ENCODE data around the gene DROSHA. TPM values are rescaled to one million over a fixed set of nuclear protein-coding genes. Genes with fewer than 3 reads are reported as not detected.

Gene DROSHA
- total and polyA plus RNA-seq, 10 of the 15 experiments (the other 5 are each of a cell fraction or from before 2014, with no cell fraction given) = 27.9 to 55.0 (median 37.6) TPM

GRCh38 chr5:31464081-31464480 is 67.8 kb downstream of the DROSHA start (continued):
- no peak for TF ChIP-seq SMC3 (IDR thresholded peaks at IDR 0.05; ENCODE audit: borderline replicate concordance, low read length)
- TF ChIP-seq TCF12 (IDR thresholded peaks at IDR 0.05; ENCODE audit: low read depth, low read length) = no peak
- TF ChIP-seq NFIC (IDR thresholded peaks at IDR 0.05; ENCODE audit: low read depth, low read length) = no peak
- TF ChIP-seq JUND (IDR thresholded peaks at IDR 0.05; ENCODE audit: low read depth, low read length) = no peak
- TF ChIP-seq NFYA (IDR thresholded peaks at IDR 0.05; ENCODE audit: borderline replicate concordance, low read depth, low read length) = no peak

DNA sequence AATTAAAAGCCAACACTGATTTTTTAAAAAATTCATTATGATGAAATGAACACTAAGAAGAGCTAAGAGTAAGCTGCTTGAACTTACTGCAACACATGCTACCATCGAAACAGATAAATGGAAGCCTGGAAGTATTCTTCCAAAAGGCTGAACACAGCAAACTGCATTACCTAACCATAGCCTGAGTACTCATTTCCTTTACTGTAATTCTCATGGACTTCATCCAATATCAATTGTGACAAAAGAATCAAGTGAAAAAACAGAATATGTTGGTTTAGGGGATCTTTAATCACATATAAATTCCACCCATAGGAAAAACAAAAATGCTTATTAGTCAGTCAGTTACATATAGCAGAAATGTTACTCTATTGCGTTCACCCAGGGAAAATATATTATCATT is 68.5 kb downstream of the DROSHA start:
- ChIA-PET POLR2A (no interaction called here), CTCF (no interaction called here), RAD21 (ENCODE audit: unreplicated experiment) (no interaction called here), SMC1A (ENCODE audit: uncharacterized antibody, unreplicated experiment) (no interaction called here)
- Histone ChIP-seq H3K4me3 (no peak overlapping the region), H3K4me2 (ENCODE audit: control insufficient read depth, insufficient read depth) (no peak overlapping the region), H3K36me3 (ENCODE audit: control insufficient read depth in 2 of 2, insufficient read depth in 2 of 2, low read length in 1 of 2) (peaks cover 1 to 19% of the 10 kb centered on the region in 2 experiments; a peak in 3 of 4 replicates), H3K9me3 (replicated peaks; ENCODE audit: control insufficient read depth, insufficient read depth, low read length) (no peaks in the 10 kb centered on the region; the same call in 2 of the 3 replicates), H2AFZ (ENCODE audit: control insufficient read depth, low read depth, low read length) (no peak overlapping the region), H3K9ac (ENCODE audit: control insufficient read depth, insufficient read depth, low read length) (no peak overlapping the region), H3K27ac (ENCODE audit: control insufficient read depth, insufficient read depth) (no peak overlapping the region), H3K79me2 (ENCODE audit: control insufficient read depth, insufficient read depth, low read length) (no peaks in the 10 kb centered on the region), H4K20me1 (ENCODE audit: control insufficient read depth, insufficient read depth) (no peaks in the 10 kb centered on the region), H3K27me3 (replicated peaks in 1 of 2; ENCODE audit: control insufficient read depth in 2 of 2, insufficient read depth in 2 of 2, low read length in 1 of 2) (no peaks in the 10 kb centered on the region), H3K4me1 (ENCODE audit: control insufficient read depth, insufficient read depth, low read length) (no peaks in the 10 kb centered on the region)
- no peak for FAIRE-seq
- intact Hi-C loops (cut with micrococcal nuclease; ENCODE audit: unreplicated experiment) (no loop called here), in situ Hi-C loops (cut with MboI) (no loop called here)
- no peak for TF ChIP-seq RBBP5 (conservative IDR thresholded peaks at IDR 0.05)
- TF ChIP-seq, protein P1, sequence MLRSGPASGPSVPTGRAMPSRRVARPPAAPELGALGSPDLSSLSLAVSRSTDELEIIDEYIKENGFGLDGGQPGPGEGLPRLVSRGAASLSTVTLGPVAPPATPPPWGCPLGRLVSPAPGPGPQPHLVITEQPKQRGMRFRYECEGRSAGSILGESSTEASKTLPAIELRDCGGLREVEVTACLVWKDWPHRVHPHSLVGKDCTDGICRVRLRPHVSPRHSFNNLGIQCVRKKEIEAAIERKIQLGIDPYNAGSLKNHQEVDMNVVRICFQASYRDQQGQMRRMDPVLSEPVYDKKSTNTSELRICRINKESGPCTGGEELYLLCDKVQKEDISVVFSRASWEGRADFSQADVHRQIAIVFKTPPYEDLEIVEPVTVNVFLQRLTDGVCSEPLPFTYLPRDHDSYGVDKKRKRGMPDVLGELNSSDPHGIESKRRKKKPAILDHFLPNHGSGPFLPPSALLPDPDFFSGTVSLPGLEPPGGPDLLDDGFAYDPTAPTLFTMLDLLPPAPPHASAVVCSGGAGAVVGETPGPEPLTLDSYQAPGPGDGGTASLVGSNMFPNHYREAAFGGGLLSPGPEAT (IDR thresholded peaks at IDR 0.05; ENCODE audit: low read depth) = no peak
- TF ChIP-seq POU2F2 (IDR thresholded peaks at IDR 0.05; ENCODE audit: borderline replicate concordance, low read depth, low read length) = no peak
- TF ChIP-seq ZBTB4 (CRISPR knock-in tag; IDR thresholded peaks at IDR 0.05) = no peak
- BruUV-seq (replicated peaks) = no TSS peak
- no peak for ATAC-seq
- WGBS (ENCODE audit: insufficient coverage, insufficient replicate concordance, low lambda C conversion rate, missing lambda C conversion rate) = 99% methylated on average over 2 of the region's 2 CpGs
- DNase-seq (ENCODE audit: low read depth, low spot score) = no peak
